ENCODE data around the gene DPP8.

DNA sequence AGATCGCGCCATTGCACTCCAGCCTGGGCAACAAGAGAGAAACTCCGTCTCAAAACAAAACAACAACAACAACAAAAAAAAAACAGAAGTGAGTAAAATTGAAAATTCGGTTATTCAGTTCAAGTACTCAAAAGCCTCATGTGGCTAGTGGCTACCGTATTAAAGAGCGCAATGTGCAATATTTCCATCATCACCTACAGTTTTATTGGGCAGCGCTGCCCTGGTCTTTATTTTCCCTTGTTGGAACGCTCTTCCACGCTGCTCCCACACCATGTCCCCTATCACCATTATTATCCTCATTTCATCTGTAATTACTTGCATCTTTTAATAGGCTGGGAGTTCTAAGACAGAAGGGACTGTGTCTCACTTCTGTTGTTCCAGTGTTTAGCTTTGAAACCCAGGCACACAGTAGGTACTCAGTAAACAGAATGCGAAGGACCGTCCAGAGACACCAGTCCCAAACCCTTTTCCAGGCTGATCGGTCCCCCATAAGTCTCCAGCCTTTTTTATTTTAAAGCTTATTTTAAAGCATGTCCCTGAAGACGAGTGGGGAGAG lies 12.4 kb upstream of the DPP8 start:
- TF ChIP-seq NFIC (IDR thresholded peaks at IDR 0.05; ENCODE audit: borderline replicate concordance), result no peak
- TF ChIP-seq, protein P1, sequence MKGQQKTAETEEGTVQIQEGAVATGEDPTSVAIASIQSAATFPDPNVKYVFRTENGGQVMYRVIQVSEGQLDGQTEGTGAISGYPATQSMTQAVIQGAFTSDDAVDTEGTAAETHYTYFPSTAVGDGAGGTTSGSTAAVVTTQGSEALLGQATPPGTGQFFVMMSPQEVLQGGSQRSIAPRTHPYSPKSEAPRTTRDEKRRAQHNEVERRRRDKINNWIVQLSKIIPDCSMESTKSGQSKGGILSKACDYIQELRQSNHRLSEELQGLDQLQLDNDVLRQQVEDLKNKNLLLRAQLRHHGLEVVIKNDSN (IDR thresholded peaks at IDR 0.05; ENCODE audit: borderline replicate concordance, low read depth), result no peak
